Measurements from ENCODE around the gene RANBP3.

Gene RANBP3

DNA sequence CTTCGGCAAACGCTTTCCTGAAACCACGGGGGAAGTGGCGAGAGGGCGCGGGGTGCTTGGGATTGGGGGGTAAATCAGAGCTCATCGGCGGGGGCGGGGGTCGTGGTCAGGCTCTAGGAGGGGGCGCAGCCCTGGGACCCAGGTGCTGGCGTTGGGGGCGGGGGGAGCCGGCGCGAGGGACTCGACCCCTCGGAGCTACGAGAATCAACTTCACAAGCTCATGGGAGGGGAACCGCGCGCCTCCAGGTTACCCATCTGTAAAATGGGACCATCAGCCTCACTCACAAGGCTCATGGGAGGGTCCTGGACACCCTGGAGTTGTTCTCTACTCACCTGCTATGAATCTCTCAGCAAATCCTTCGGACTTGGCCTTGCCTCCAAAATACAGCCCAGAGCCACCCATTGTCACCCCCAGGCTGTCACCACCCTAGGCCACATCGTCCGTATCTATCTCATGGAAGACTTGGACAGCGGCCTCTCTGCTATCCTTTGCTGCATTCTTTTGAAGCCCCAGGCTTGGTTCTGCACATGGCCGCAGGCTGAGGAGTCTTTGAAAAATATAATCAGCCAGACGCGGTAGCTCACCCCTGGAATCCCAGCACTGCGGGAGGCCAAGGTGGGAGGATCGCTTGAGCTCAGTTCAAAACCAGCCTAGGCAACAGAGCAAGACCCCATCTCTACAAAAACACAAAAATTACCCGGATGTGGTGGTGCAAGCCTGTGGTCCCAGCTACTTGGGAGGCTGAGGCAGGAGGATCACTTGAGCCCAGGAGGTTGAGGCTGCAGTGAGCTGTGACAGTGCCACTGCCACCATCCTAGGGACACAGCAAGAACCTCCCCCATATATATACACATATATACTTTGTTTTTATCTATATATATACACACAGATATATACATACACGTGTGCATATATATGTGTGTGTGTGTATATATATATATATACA, 939 bp upstream of the RANBP3 start:
- H3K4me3 ChIP-seq (ENCODE audit: low read length): peak overlapping the region; percentile 92
- H3K27me3 ChIP-seq (replicated peaks; ENCODE audit: control insufficient read depth, insufficient read depth, low read length): no peaks in the 10 kb centered on the region
- peak overlapping the region; percentile 96 for H3K9ac ChIP-seq (ENCODE audit: low read length)
- peaks cover 40% of the 10 kb centered on the region for H3K4me1 ChIP-seq (ENCODE audit: control insufficient read depth, insufficient read depth, low read length)
- H3K36me3 ChIP-seq (ENCODE audit: control insufficient read depth, insufficient read depth, low read length, severe bottlenecking): peaks cover 3% of the 10 kb centered on the region
- no peak for DNase-seq (ENCODE audit: low read depth)
- no peaks in the 10 kb centered on the region for H3K9me3 ChIP-seq (ENCODE audit: control insufficient read depth, low read length)

DNA sequence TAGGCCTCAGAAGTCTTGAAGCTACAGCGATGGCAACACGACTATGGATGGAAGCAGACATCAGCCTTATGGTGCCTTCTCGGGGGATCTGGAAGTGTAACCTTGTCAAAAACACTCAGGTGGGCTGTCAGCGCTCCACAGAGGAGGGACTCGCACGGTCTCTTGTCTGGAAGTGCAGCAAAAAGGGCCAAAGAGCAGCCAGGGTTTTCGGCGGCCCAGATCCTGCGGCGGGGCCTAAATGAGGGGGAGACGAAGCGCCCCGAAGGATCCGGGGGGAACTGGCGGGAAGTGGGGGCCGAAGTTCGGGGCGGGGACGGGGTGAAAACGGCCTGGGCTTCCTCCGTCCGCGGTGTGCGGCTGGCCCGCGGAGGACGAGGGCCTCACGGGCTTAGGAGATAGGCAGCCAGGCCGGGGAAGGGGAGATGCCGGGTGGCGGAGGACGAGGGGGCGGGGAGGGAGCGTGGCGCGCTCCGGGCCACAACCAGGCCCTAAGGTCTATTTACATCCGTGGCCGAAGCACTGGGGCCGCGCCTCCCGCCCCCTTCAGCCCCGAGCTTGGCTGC, 637 bp downstream of the RANBP3 start:
- Histone ChIP-seq H3K9me3 (ENCODE audit: control insufficient read depth, low read length) (no peaks in the 10 kb centered on the region), H3K9ac (ENCODE audit: low read length) (peak overlapping the region; percentile 96), H3K4me3 (ENCODE audit: low read length) (peak overlapping the region; percentile 92), H3K36me3 (ENCODE audit: control insufficient read depth, insufficient read depth, low read length, severe bottlenecking) (peaks cover 7% of the 10 kb centered on the region), H3K27me3 (replicated peaks; ENCODE audit: control insufficient read depth, insufficient read depth, low read length) (no peaks in the 10 kb centered on the region), H3K4me1 (ENCODE audit: control insufficient read depth, insufficient read depth, low read length) (peaks cover 30% of the 10 kb centered on the region)
- peak; percentile 24 for DNase-seq (ENCODE audit: low read depth)

DNA sequence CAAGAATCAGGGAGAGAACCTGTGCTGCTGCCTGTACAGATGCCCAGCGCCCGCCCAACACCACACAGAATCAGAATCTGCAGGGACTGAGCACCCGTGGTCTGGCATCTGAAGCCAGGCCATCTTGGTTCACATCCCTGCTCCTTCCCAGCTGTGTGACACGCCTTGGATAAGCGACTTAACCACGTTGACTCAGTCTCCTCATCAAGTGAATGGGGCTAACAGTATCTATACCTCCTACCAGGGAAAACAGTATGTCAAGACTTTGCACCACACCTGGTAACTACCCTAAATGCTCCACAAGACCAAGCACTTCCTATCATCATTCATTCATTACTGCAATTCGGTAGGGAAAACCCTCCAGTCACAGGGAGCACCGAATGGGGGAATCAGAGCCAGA, 1.2 kb downstream of the RANBP3 start:
- Histone ChIP-seq H3K36me3 (ENCODE audit: control insufficient read depth, insufficient read depth, low read length, severe bottlenecking) (peaks cover 11% of the 10 kb centered on the region), H3K9ac (ENCODE audit: low read length) (peak overlapping the region; percentile 96), H3K9me3 (ENCODE audit: control insufficient read depth, low read length) (no peaks in the 10 kb centered on the region), H3K4me1 (ENCODE audit: control insufficient read depth, insufficient read depth, low read length) (peaks cover 30% of the 10 kb centered on the region), H3K27me3 (replicated peaks; ENCODE audit: control insufficient read depth, insufficient read depth, low read length) (no peaks in the 10 kb centered on the region), H3K4me3 (ENCODE audit: low read length) (peak overlapping the region; percentile 92)
- DNase-seq (ENCODE audit: low read depth): no peak

DNA sequence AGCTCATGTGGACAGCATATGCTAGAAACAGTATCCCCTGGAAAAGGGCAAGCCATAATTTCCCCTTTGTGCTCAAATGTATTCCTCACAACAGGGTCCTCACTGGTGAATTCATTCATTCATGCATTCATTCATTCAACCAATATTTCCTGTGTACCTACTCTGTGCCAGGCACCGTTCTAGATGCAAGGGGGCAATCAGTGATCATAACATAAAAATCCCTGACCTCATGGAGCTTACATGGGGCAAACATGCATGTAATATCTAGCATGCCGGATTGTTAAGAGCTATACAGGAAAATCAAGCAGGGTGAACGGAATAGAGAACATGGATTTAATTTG, 2.6 kb downstream of the RANBP3 start:
- H3K36me3 ChIP-seq (ENCODE audit: control insufficient read depth, insufficient read depth, low read length, severe bottlenecking): peaks cover 11% of the 10 kb centered on the region
- H3K9ac ChIP-seq (ENCODE audit: low read length): no peak overlapping the region
- H3K27me3 ChIP-seq (replicated peaks; ENCODE audit: control insufficient read depth, insufficient read depth, low read length): no peaks in the 10 kb centered on the region
- peaks cover 30% of the 10 kb centered on the region for H3K4me1 ChIP-seq (ENCODE audit: control insufficient read depth, insufficient read depth, low read length)
- no peaks in the 10 kb centered on the region for H3K9me3 ChIP-seq (ENCODE audit: control insufficient read depth, low read length)
- no peak overlapping the region for H3K4me3 ChIP-seq (ENCODE audit: low read length)
- no peak for DNase-seq (ENCODE audit: low read depth)

DNA sequence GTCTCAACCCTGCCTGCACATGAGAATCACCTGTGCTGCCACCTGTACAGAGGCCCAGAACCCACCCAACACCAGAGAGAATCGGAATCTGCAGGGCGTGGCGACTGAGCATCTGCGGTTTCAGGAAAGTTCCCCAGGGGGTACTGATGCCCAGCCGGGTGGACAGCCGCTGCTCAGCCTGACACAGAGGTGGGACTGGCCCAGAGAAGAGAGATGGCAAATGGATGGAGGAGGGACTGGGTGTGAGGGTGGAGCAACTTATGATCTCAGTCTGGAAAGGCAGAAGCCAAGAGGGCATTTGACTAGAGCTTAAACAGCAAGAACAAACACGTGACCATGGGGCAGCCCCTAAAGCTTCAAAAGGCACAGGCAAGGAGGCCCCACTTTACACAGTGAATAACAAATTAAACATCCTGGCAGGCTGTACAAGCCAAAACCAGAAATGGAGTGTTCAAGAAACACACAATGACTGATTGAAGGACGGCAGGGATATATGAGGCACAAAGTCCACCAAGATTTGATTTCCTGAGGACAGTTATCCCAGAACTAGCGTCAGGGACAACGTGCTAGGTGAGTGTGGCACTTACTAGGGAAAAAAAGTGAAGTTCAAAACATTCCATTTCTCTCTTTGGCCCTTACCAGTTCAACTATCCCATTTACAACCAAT, 3.1 kb downstream of the RANBP3 start:
- DNase-seq (ENCODE audit: low read depth): no peak
- H3K36me3 ChIP-seq (ENCODE audit: control insufficient read depth, insufficient read depth, low read length, severe bottlenecking): peaks cover 11% of the 10 kb centered on the region
- H3K4me3 ChIP-seq (ENCODE audit: low read length): no peak overlapping the region
- H3K4me1 ChIP-seq (ENCODE audit: control insufficient read depth, insufficient read depth, low read length): peaks cover 30% of the 10 kb centered on the region
- no peaks in the 10 kb centered on the region for H3K9me3 ChIP-seq (ENCODE audit: control insufficient read depth, low read length)
- H3K9ac ChIP-seq (ENCODE audit: low read length): no peak overlapping the region
- H3K27me3 ChIP-seq (replicated peaks; ENCODE audit: control insufficient read depth, insufficient read depth, low read length): no peaks in the 10 kb centered on the region

DNA sequence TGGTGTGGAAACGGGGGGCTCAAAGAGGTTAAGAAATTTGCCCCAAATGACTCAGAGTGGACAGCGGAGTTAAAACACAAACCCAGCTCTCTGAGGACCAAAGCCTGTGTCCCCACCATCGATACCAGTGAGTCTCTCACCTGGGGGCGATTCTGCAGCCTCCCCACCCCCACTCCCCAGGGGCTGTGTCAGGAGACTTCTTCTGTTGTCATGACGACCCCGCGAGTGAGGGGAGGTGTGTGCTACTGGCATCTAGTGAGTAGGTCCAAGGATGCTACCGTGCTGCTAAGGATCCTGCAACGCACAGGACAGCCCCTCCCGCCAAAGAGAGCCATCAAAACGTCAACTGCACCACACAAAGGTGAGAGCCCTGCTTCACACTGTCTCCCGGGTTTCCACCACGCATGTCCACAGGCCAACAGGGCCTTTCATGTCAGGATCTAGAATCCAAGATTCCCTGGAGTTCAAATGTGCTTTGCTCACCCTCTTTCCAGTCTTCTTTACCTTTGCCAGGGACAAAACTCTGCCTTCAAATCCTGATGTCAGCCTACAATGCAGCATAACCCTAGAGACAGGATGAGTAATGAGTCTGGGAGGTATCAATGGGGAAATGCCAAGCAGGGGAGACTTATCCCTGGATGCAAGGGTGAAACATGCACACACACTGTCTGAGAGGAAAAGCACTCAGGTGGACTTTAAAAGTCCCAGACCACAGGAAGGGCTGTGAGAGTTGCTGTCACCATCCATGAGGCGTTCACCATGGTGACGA, 3.9 kb downstream of the RANBP3 start:
- Histone ChIP-seq H3K4me1 (ENCODE audit: control insufficient read depth, insufficient read depth, low read length) (peaks cover 25% of the 10 kb centered on the region), H3K4me3 (ENCODE audit: low read length) (no peak overlapping the region), H3K9me3 (ENCODE audit: control insufficient read depth, low read length) (no peaks in the 10 kb centered on the region), H3K36me3 (ENCODE audit: control insufficient read depth, insufficient read depth, low read length, severe bottlenecking) (peaks cover 11% of the 10 kb centered on the region), H3K27me3 (replicated peaks; ENCODE audit: control insufficient read depth, insufficient read depth, low read length) (no peaks in the 10 kb centered on the region), H3K9ac (ENCODE audit: low read length) (no peak overlapping the region)
- no peak for DNase-seq (ENCODE audit: low read depth)

DNA sequence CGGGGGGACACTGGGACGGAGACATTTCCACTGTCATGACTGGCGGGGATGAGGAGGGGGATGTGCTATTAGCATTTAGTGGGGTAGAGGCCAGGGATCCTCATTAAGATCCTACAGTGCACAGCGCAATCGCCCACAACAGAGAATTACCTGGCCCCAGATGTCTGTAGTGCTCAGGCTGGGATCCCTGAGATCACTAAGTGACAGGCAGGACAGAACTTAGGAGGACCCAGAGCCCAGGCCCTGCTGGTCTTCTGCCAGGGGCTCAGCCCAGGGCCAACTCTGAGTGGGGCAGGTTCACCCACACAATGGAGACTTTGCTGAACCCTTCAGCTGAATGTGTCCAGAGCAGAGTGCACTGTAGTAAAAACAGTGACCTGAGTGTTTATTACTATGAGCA, 4.6 kb downstream of the RANBP3 start:
- Histone ChIP-seq H3K27me3 (replicated peaks; ENCODE audit: control insufficient read depth, insufficient read depth, low read length) (no peaks in the 10 kb centered on the region), H3K36me3 (ENCODE audit: control insufficient read depth, insufficient read depth, low read length, severe bottlenecking) (peaks cover 11% of the 10 kb centered on the region), H3K9ac (ENCODE audit: low read length) (no peak overlapping the region), H3K9me3 (ENCODE audit: control insufficient read depth, low read length) (no peaks in the 10 kb centered on the region), H3K4me3 (ENCODE audit: low read length) (no peak overlapping the region), H3K4me1 (ENCODE audit: control insufficient read depth, insufficient read depth, low read length) (peaks cover 23% of the 10 kb centered on the region)
- no peak for DNase-seq (ENCODE audit: low read depth)

DNA sequence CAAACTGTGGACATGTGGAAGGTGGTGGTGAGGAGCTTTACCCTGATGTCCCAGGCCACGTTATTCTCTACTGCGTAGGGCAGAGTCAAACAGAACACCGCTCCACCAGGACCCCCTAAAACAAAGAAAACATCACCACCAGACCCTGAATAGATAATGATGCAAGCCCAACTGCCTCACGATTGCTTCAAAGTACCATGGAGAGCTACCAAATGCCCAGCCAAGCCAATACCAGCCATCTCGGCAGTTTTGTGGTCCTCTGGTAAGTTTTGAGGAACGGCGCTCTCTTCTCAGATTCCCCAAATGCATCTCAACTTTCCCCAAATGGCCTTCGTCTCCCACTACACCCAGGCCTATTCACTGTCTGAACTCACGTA, 5.6 kb downstream of the RANBP3 start:
- H3K9me3 ChIP-seq (ENCODE audit: control insufficient read depth, low read length): no peaks in the 10 kb centered on the region
- peaks cover 11% of the 10 kb centered on the region for H3K36me3 ChIP-seq (ENCODE audit: control insufficient read depth, insufficient read depth, low read length, severe bottlenecking)
- H3K4me1 ChIP-seq (ENCODE audit: control insufficient read depth, insufficient read depth, low read length): peaks cover 33% of the 10 kb centered on the region
- H3K4me3 ChIP-seq (ENCODE audit: low read length): no peak overlapping the region
- H3K9ac ChIP-seq (ENCODE audit: low read length): no peak overlapping the region
- DNase-seq (ENCODE audit: low read depth): no peak
- no peaks in the 10 kb centered on the region for H3K27me3 ChIP-seq (replicated peaks; ENCODE audit: control insufficient read depth, insufficient read depth, low read length)

DNA sequence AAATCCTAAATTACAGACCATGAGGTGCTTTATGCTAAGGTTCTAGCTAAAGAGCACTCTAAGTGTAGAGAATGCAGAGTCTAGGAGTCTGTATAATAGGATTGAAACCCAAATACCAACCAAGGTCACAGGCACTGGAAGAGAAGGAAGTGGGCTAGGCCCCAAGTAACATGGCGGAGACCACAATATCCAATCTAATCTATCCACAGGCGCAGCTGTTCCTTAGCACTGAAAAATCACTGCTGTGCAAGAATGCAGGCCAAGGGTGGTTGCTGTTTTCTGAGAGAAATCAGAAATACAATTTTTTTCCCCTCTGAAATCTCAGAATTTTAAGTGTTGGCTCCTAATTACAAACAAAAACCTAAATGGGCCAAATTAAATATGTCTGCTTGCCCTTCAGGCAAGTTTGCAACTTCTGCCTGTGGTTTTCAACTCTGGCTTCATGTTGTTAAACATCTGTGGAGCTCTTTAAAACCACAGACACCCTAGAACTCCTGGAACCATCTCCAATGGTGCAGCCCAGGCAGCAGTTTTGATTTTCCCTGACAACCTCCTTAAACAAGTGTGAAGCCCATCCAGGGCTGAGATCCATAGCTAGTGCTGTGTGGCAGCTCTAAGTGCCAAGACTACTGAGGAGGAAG, 6.1 kb downstream of the RANBP3 start:
- H3K36me3 ChIP-seq (ENCODE audit: control insufficient read depth, insufficient read depth, low read length, severe bottlenecking): peaks cover 11% of the 10 kb centered on the region
- DNase-seq (ENCODE audit: low read depth): no peak
- peaks cover 31% of the 10 kb centered on the region for H3K4me1 ChIP-seq (ENCODE audit: control insufficient read depth, insufficient read depth, low read length)
- H3K4me3 ChIP-seq (ENCODE audit: low read length): no peak overlapping the region
- H3K9ac ChIP-seq (ENCODE audit: low read length): no peak overlapping the region
- H3K9me3 ChIP-seq (ENCODE audit: control insufficient read depth, low read length): no peaks in the 10 kb centered on the region
- no peaks in the 10 kb centered on the region for H3K27me3 ChIP-seq (replicated peaks; ENCODE audit: control insufficient read depth, insufficient read depth, low read length)

DNA sequence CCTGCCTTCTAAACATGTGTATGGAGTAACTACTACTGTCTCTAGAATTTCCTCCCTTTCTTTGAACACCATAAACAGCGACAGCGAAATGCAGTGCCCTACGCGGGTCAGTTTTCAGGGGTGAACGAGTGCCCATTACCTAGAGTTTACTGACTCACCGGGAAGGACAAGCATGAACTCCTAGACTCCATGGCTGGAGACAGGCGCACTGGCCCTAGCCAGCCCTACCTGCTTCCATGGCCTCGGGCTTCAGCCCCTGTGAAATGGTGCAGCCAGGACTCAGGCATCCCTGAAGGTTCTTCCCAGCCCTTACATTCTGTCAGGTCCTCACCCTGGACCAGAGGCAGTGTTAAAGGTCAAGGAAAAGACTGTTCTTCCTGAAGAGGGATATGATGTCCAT, 8.5 kb downstream of the RANBP3 start:
- peaks cover 11% of the 10 kb centered on the region for H3K36me3 ChIP-seq (ENCODE audit: control insufficient read depth, insufficient read depth, low read length, severe bottlenecking)
- H3K4me3 ChIP-seq (ENCODE audit: low read length): no peak overlapping the region
- DNase-seq (ENCODE audit: low read depth): no peak
- H3K9ac ChIP-seq (ENCODE audit: low read length): no peak overlapping the region
- H3K27me3 ChIP-seq (replicated peaks; ENCODE audit: control insufficient read depth, insufficient read depth, low read length): no peaks in the 10 kb centered on the region
- peaks cover 31% of the 10 kb centered on the region for H3K4me1 ChIP-seq (ENCODE audit: control insufficient read depth, insufficient read depth, low read length)
- H3K9me3 ChIP-seq (ENCODE audit: control insufficient read depth, low read length): no peaks in the 10 kb centered on the region

Data from adipocyte (in vitro differentiated cells).